A549 (cell line): Measurements from ENCODE around the gene MALRD1. TPM values are rescaled to one million over a fixed set of nuclear protein-coding genes. Genes with fewer than 3 reads are reported as not detected.

Experiments
- ATAC-seq, 2 experiments: fragments of 200-7000 bp in 1 of 2; fragments of >200 bp in 1 of 2; cut with Nextera tagmentation in 1 of 2; cut with Tn5 transposase in 1 of 2; 3 replicates each; pipeline versions ENCODE4 v1.8.0 to v1.9.1; 2018 to 2020; ENCODE audit warnings: mild to moderate bottlenecking in 1 of 2, moderate library complexity in 1 of 2
- CTCF ChIA-PET: fragments of 300-600 bp; sonication (Branson Sonifier 250); formaldehyde crosslinking; extraction: SDS; loops from one replicate; lab custom pipeline; 2021; ENCODE audit warnings: antibody characterized with exemption, inconsistent platforms; lab: Yijun Ruan, JAX
- POLR2A ChIA-PET: fragments of 350-600 bp; formaldehyde crosslinking; extraction: SDS; loops from one replicate; lab custom pipeline; 2021; ENCODE audit warnings: antibody characterized with exemption, inconsistent platforms; lab: Yijun Ruan, JAX
- DNase-seq, 2 experiments: peaks; one replicate each; pipeline versions ENCODE4 v3.0.0 to v3.0.0-alpha.2; 2011 to 2016; ENCODE audit warnings: low read depth in 1 of 2, low spot score in 1 of 2
- FAIRE-seq: peaks from 2 replicates; lab custom pipeline; 2011; peaks lifted over from hg19 to GRCh38; lab: Jason Lieb, UNC
- H3K27ac ChIP-seq, 2 experiments: fragments of >200 bp; sonication (Bioruptor Twin); formaldehyde crosslinking; 3 replicates each; pipeline ENCODE4 v1.5.1; 2016 to 2017
- H3K4me1 ChIP-seq: fragments of >200 bp; sonication (Bioruptor Twin); formaldehyde crosslinking; 3 replicates; pipeline ENCODE4 v1.6.1; 2016
- H3K4me2 ChIP-seq: fragments of >200 bp; sonication (Bioruptor Twin); formaldehyde crosslinking; 3 replicates; pipeline ENCODE4 v1.6.1; 2016
- H3K4me3 ChIP-seq: fragments of >200 bp; sonication (Bioruptor Twin); formaldehyde crosslinking; 3 replicates; pipeline ENCODE4 v1.5.1; 2016
- H3K9me3 ChIP-seq: fragments of >200 bp; sonication (Bioruptor Twin); formaldehyde crosslinking; 3 replicates; pipeline ENCODE4 v1.6.1; 2016
- CBX2 ChIP-seq: fragments of 200-600 bp; sonication (generic); IDR thresholded peaks from 2 replicates; pipeline ENCODE4 v1.6.1; 2016; ENCODE audit warnings: low read depth, mild to moderate bottlenecking, borderline replicate concordance
- CEBPB ChIP-seq, 2 experiments: fragments of >200 bp in 1 of 2; sonication (Bioruptor Twin) in 1 of 2; formaldehyde crosslinking in 1 of 2; IDR thresholded peaks; 2 replicates each; pipeline ENCODE4 v1.6.1; 2012 to 2016
- CHD2 ChIP-seq: fragments of 150-350 bp; IDR thresholded peaks from 2 replicates; pipeline ENCODE4 v1.6.1; 2014; ENCODE audit warnings: low read length; ENCODE audit not compliant: partially characterized antibody
- CHD4 ChIP-seq: fragments of 200-600 bp; sonication (generic); IDR thresholded peaks from 2 replicates; pipeline ENCODE4 v1.6.1; 2016; ENCODE audit warnings: antibody characterized with exemption, mild to moderate bottlenecking, borderline replicate concordance
- E2F6 ChIP-seq: IDR thresholded peaks from 2 replicates; pipeline ENCODE4 v1.6.1; 2012; ENCODE audit warnings: low read depth, borderline replicate concordance
- EHF ChIP-seq: fragments of 250-450 bp; sonication (Bioruptor Pico); IDR thresholded peaks from 2 replicates; pipeline ENCODE4 v1.5.0; 2020; ENCODE audit warnings: mild to moderate bottlenecking
- EHMT2 ChIP-seq: fragments of 200-600 bp; sonication (generic); IDR thresholded peaks from 2 replicates; pipeline ENCODE4 v1.6.1; 2016; ENCODE audit warnings: antibody characterized with exemption, low read depth, mild to moderate bottlenecking, moderate library complexity
- ELK1 ChIP-seq: fragments of 150-350 bp; IDR thresholded peaks from 2 replicates; pipeline ENCODE4 v1.6.1; 2014; ENCODE audit warnings: low read depth, mild to moderate bottlenecking, low read length
- ESRRA ChIP-seq: fragments of 150-350 bp; IDR thresholded peaks from 2 replicates; pipeline ENCODE4 v1.6.1; 2014; ENCODE audit warnings: mild to moderate bottlenecking, low read length, borderline replicate concordance
- HES2 ChIP-seq: fragments of >200 bp; sonication (Bioruptor Twin); formaldehyde crosslinking; IDR thresholded peaks from 2 replicates; pipeline ENCODE4 v1.6.1; 2016
- HMGXB4 ChIP-seq: fragments of 250-450 bp; sonication (Bioruptor Pico); IDR thresholded peaks from 2 replicates; pipeline ENCODE4 v1.5.0; 2021; ENCODE audit warnings: mild to moderate bottlenecking, moderate library complexity, borderline replicate concordance
- HOXA7 ChIP-seq: fragments of 250-450 bp; sonication (Bioruptor Pico); IDR thresholded peaks from 2 replicates; pipeline ENCODE4 v1.5.0; 2020; ENCODE audit warnings: mild to moderate bottlenecking, moderate library complexity
- KDM1A ChIP-seq: fragments of 200-600 bp; sonication (generic); IDR thresholded peaks from 2 replicates; pipeline ENCODE4 v1.6.1; 2016; ENCODE audit warnings: low read depth, mild to moderate bottlenecking
- KDM5A ChIP-seq: fragments of 200-600 bp; sonication (generic); IDR thresholded peaks from 2 replicates; pipeline ENCODE4 v1.6.1; 2016; ENCODE audit warnings: antibody characterized with exemption, mild to moderate bottlenecking
- MAFK ChIP-seq: fragments of 450-650 bp; IDR thresholded peaks from 2 replicates; pipeline ENCODE4 v1.6.1; 2014; ENCODE audit not compliant: partially characterized antibody
- MAZ ChIP-seq: fragments of 150-350 bp; IDR thresholded peaks from 2 replicates; pipeline ENCODE4 v1.6.1; 2014; ENCODE audit warnings: antibody characterized with exemption, low read depth, low read length, borderline replicate concordance
- NFE2L2 ChIP-seq: fragments of 150-350 bp; conservative IDR thresholded peaks from 2 replicates; pipeline ENCODE4 v1.6.1; 2014; ENCODE audit warnings: low read length
- NPAS2 ChIP-seq: fragments of 250-450 bp; sonication (Bioruptor Pico); IDR thresholded peaks from 2 replicates; pipeline ENCODE4 v1.8.0; 2022; ENCODE audit warnings: mild to moderate bottlenecking, moderate library complexity, borderline replicate concordance
- PHF8 ChIP-seq: fragments of 200-600 bp; sonication (generic); IDR thresholded peaks from 2 replicates; pipeline ENCODE4 v1.6.1; 2016; ENCODE audit warnings: low read depth, mild to moderate bottlenecking, antibody characterized with exemption, moderate library complexity, borderline replicate concordance
- POLR2A ChIP-seq: IDR thresholded peaks from 2 replicates; pipeline ENCODE4 v1.6.1; 2012; ENCODE audit warnings: mild to moderate bottlenecking, low read length
- REST ChIP-seq: fragments of 200-600 bp; sonication (generic); IDR thresholded peaks from 2 replicates; pipeline ENCODE4 v1.6.1; 2016; ENCODE audit warnings: antibody characterized with exemption, mild to moderate bottlenecking, moderate library complexity
- RNF2 ChIP-seq: fragments of 200-600 bp; sonication (generic); IDR thresholded peaks from 2 replicates; pipeline ENCODE4 v1.6.1; 2016; ENCODE audit warnings: low read depth, mild to moderate bottlenecking, antibody characterized with exemption, moderate library complexity, borderline replicate concordance
- TFCP2L1 ChIP-seq: fragments of 250-450 bp; sonication (Bioruptor Pico); IDR thresholded peaks from 2 replicates; pipeline ENCODE4 v1.5.0; 2021; ENCODE audit warnings: mild to moderate bottlenecking
- TP53 ChIP-seq: fragments of 250-450 bp; sonication (Bioruptor Pico); IDR thresholded peaks from 2 replicates; pipeline ENCODE4 v1.5.0; 2021; ENCODE audit warnings: mild to moderate bottlenecking, moderate library complexity
- ZC3H11A ChIP-seq: fragments of 450-650 bp; IDR thresholded peaks from 2 replicates; pipeline ENCODE4 v1.6.1; 2014; ENCODE audit warnings: antibody characterized with exemption, mild to moderate bottlenecking
- whole genome bisulfite sequencing: methylation state at CpG from one replicate; pipeline ENCODE4 v1.1.6; 2017; ENCODE audit errors: missing lambda C conversion rate; 5-methylcytosine and 5-hydroxymethylcytosine counted together
- polyA plus RNA-seq, 4 experiments: library from polyadenylated mRNA; depleted of rRNA in 3 of 4; stranded (reverse); fragments of >200 nt; fragmentation: RNase III in 1 of 4; extraction: RNeasy Plus Mini Kit Qiagen cat#74134 plus additional on column Dnase treatment in 1 of 4; gene quantifications; 2 replicates in 3 of 4; 3 replicates in 1 of 4; pipeline ENCODE4 v1.2.3, GENCODE V29; 2011 to 2017

Gene MALRD1
- polyA plus RNA-seq, 2 of the 4 experiments (the other 2 are of a cell fraction): not detected

GRCh38 chr10:19777806-19778205 is 729.2 kb downstream of the MALRD1 start:
- Histone ChIP-seq H3K4me2 (no peak overlapping the region), H3K4me3 (no peak overlapping the region), H3K4me1 (no peaks in the 10 kb centered on the region), H3K9me3 (no peaks in the 10 kb centered on the region), H3K27ac (no peak overlapping the region)
- ATAC-seq: no peak
- FAIRE-seq: no peak
- CTCF ChIA-PET: interaction anchor here (0.7 kb wide), 1 partner anchor 54 kb away, joined by 3 read pairs; no protein-coding TSS in a partner anchor
- TF ChIP-seq TP53: no peak
- no peak for TF ChIP-seq EHMT2
- no peak for TF ChIP-seq HMGXB4 (CRISPR knock-in tag)
- no peak for TF ChIP-seq ZC3H11A
- TF ChIP-seq MAZ: no peak
- no peak for TF ChIP-seq NPAS2 (CRISPR knock-in tag)
- no peak for TF ChIP-seq CEBPB (IDR thresholded peaks at IDR 0.05)
- TF ChIP-seq ESRRA: no peak
- no peak for TF ChIP-seq POLR2A
- no peak for TF ChIP-seq KDM5A
- TF ChIP-seq ELK1: no peak
- TF ChIP-seq HES2: no peak
- no peak for TF ChIP-seq HOXA7 (CRISPR knock-in tag)
- no peak for TF ChIP-seq KDM1A
- TF ChIP-seq CHD2: no peak
- no peak for TF ChIP-seq TFCP2L1 (CRISPR knock-in tag)
- TF ChIP-seq CBX2: no peak
- TF ChIP-seq RNF2: no peak
- no peak for TF ChIP-seq MAFK
- WGBS: 9% methylated on average over 2 of the region's 2 CpGs
- POLR2A ChIA-PET: no interaction called here
- DNase-seq: no peak

- TF ChIP-seq E2F6: no peak
- CTCF ChIA-PET: no interaction called here
- ATAC-seq (no peak), DNase-seq (no peak), FAIRE-seq (no peak)
- H3K4me3 ChIP-seq: no peak overlapping the region
- H3K4me2 ChIP-seq: no peak overlapping the region
- H3K27ac ChIP-seq: no peak overlapping the region
- POLR2A ChIA-PET: no interaction called here
- 1% methylated on average over 2 of the region's 2 CpGs for WGBS
- H3K4me1 ChIP-seq: no peaks in the 10 kb centered on the region
- H3K9me3 ChIP-seq: no peaks in the 10 kb centered on the region
Observed at GRCh38 chr10:19778996-19779395, 730.4 kb downstream of the MALRD1 start.

- 32% methylated on average over 6 of the region's 6 CpGs for WGBS
Observed at GRCh38 chr10:19782430-19783089, 734.0 kb downstream of the MALRD1 start.

More at GRCh38 chr10:19782430-19783089, 734.0 kb downstream of the MALRD1 start:
- Histone ChIP-seq H3K4me1 (no peaks in the 10 kb centered on the region), H3K4me3 (no peak overlapping the region), H3K9me3 (no peaks in the 10 kb centered on the region), H3K27ac (no peak overlapping the region), H3K4me2 (no peak overlapping the region)
- no peak for TF ChIP-seq CHD4
- no peak for TF ChIP-seq PHF8
- no peak for TF ChIP-seq EHF (CRISPR knock-in tag)
- TF ChIP-seq REST: no peak
- no peak for TF ChIP-seq NFE2L2
- ChIA-PET POLR2A (no interaction called here), CTCF (interaction anchor here (1.3 kb wide), 1 partner anchor 11 kb away, joined by 3 read pairs; no protein-coding TSS in a partner anchor)
- ATAC-seq: no peak
- no peak for DNase-seq
- FAIRE-seq: no peak
